ENCODE data around the gene SEMA7A. TPM values are rescaled to one million over a fixed set of nuclear protein-coding genes. Genes with fewer than 3 reads are reported as not detected.
"Not testable (repeated sequence)": the region's sequence is repeated elsewhere in the genome, so short reads cannot be mapped to it uniquely, and the experiment has no call there.

Gene SEMA7A
- total RNA-seq, 1 donor from 2014 or later, result 2.2 TPM

DNA sequence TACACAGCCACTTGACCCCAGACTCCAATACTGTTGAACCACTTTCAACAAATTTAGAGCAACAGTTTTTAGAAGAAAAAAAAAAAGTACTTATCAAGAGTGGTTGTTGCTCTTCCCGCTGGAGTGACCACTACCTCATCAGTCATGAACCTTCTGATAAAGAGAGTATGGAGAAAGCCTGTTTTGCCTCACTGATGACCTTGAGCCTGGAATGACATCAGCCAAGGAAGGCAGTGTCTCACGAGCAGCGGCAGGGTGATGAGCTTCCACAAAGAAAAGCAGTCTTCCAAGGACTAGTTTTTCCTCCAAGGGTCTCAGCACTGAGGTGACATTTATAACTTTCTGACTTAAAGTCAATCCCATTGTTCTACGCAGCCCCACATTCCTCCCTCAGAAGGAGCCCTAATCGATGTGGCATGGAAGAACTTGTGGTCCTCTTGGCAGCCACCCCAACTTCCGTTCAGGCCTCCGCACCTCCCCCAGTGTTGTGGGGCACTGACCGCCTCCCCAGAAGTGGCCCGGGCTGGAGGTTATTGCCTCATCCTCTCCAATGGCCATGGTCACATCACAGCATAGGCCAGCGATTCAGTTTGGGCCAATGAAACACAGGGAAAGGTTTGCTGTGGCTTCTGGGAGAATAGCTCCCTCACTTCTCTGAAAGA lies 64.5 kb downstream of the SEMA7A start:
- no peak for DNase-seq

DNA sequence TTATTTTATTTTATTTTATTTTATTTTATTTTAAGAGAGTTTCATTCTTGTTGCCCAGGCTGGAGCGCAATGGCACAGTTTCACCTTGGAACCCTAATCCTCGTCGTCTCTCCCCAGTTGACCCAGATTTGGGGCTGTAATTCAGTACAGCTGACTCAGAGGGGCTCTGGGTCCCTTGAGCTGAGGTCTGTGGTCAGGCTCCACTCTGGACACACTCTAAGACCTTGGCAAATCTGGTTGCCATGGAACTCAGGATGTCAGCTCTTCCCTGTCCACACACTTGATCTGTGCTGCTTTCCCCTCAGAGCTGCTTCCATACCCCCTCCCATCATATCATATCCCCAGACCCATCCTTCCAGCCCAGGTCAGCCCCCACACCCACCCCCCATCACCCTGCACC lies 65.6 kb downstream of the SEMA7A start:
- no peak for DNase-seq

GRCh38 chr15:74367296-74367854 lies 66.4 kb downstream of the SEMA7A start, which contains the start of gene CYP11A1:
Gene CYP11A1, minus strand, starts transcription at chr15:74367646. Its CDS starts 61 bp downstream, at chr15:74367585.
- DNase-seq, result no peak

DNA sequence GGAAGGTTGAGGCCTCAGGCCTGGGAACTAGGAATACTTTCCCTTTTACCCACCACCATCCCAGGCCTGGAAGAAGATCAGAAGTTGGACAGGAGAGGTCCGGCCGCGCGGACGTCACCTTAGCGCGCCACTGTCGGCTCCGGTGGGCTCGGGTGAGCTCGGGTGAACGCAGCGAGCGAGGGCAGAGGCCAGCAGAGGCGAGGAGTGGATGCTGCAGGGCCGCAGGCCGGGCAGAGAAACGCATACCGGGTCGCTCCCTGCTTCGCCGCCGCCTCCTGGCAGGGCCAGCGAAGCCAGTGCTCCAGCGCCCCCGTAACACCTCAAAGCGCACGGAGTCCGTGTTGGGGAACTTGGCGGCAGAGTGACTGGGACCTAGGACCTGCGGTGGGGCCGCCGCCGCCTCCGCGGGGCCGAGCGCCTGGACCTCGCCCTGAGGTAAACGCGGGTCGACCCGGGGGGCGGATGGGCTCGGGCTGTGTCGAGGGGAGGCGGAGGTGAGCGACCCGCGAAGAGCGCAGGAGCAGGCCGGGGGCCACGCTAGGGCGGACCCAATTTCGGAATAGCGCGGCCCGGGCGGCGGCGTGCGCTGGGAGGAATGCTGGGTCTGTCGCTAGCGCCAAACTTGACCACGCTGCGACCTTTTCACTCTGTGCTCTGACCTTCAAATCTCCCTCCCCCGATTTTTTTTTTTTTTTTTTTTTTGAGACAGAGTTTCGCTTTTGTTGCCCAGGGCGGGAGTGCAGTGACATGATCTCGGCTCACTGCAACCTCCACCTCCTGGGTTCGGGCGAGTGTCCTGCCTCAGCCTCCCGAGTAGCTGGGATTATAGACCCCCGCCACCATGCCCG lies 67.9 kb downstream of the SEMA7A start:
- DNase-seq, result peak; percentile 72

GRCh38 chr15:74364936-74365597 lies 68.7 kb downstream of the SEMA7A start:
- no peak for DNase-seq

GRCh38 chr15:74362482-74362881 lies 71.3 kb downstream of the SEMA7A start:
- DNase-seq, result no peak

- DNase-seq, result not testable (repeated sequence)
Observed at GRCh38 chr15:74360855-74361254, 72.9 kb downstream of the SEMA7A start.

DNA sequence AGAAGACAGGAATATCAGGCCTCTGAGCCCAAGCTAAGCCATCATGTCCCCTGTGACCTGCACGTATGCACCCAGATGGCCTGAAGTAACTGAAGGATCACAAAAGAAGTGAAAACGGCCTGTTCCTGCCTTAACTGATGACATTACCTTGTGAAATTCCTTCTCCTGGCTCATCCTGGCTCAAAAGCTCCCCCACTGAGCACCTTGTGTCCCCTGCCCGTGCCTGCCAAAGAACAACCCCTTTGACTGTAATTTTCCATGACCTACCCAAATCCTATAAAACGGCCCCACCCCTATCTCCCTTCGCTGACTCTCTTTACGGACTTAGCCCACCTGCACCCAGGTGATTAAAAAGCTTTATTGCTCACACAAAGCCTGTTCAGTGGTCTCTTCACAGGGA lies 74.4 kb downstream of the SEMA7A start:
- DNase-seq, result not testable (repeated sequence)

Other genes starting within 250 kb of the SEMA7A start
- gene STRA6, start 231.2 kb downstream of the SEMA7A start, total RNA-seq, result 0.51 TPM in 1 of 2 replicates, not detected in the other
- 0.05 TPM in 1 of 2 replicates, not detected in the other for gene CCDC33, start 197.6 kb downstream of the SEMA7A start, total RNA-seq
- not detected in 2 replicates for gene CYP11A1, start 66.3 kb downstream of the SEMA7A start, total RNA-seq
- gene UBL7, start 27.2 kb upstream of the SEMA7A start, total RNA-seq, result 36.4 and 43.1 TPM in 2 replicates
- 4.6 and 6.1 TPM in 2 replicates for gene ARID3B, start 107.3 kb upstream of the SEMA7A start, total RNA-seq
- gene CLK3, start 181.9 kb upstream of the SEMA7A start, total RNA-seq, result 68.3 and 81.5 TPM in 2 replicates

Data from dermis blood vessel endothelial cell (primary cell).